ENCODE data around the gene CPLX1.
"Not testable (repeated sequence)": the region's sequence is repeated elsewhere in the genome, so short reads cannot be mapped to it uniquely, and the experiment has no call there.

The CPLX1 gene

GRCh38 chr4:790466-790820 is 35.5 kb downstream of the CPLX1 start:
- no peak for DNase-seq

GRCh38 chr4:789571-790465 is 36.1 kb downstream of the CPLX1 start:
- DNase-seq = no peak

GRCh38 chr4:788636-789297 is 37.2 kb downstream of the CPLX1 start:
- DNase-seq = no peak

- DNase-seq = no peak
Measured at GRCh38 chr4:788006-788635, 37.8 kb downstream of the CPLX1 start.

- no peak for DNase-seq
Measured at GRCh38 chr4:787561-787981, 38.4 kb downstream of the CPLX1 start.

GRCh38 chr4:786861-787300 is 39.0 kb downstream of the CPLX1 start:
- DNase-seq = no peak

- no peak for DNase-seq
Measured at GRCh38 chr4:786074-786741, 39.7 kb downstream of the CPLX1 start.

GRCh38 chr4:785332-786073 is 40.4 kb downstream of the CPLX1 start:
- no peak for DNase-seq

- DNase-seq = no peak
Measured at GRCh38 chr4:784401-785331, 41.3 kb downstream of the CPLX1 start.

GRCh38 chr4:781493-782216 is 44.3 kb downstream of the CPLX1 start:
- DNase-seq = peak; percentile 99

- DNase-seq = no peak
Measured at GRCh38 chr4:780716-781492, 45.0 kb downstream of the CPLX1 start.

GRCh38 chr4:780255-780654 is 45.7 kb downstream of the CPLX1 start:
- DNase-seq = not testable (repeated sequence)

GRCh38 chr4:779555-779954 is 46.4 kb downstream of the CPLX1 start:
- DNase-seq = no peak

GRCh38 chr4:777520-778262 is 48.2 kb downstream of the CPLX1 start:
- DNase-seq = no peak

GRCh38 chr4:776743-777441 is 49.0 kb downstream of the CPLX1 start:
- DNase-seq = no peak

- DNase-seq = not testable (repeated sequence)
Measured at GRCh38 chr4:775485-775884, 50.4 kb downstream of the CPLX1 start.

- not testable (repeated sequence) for DNase-seq
Measured at GRCh38 chr4:774419-775092, 51.4 kb downstream of the CPLX1 start.

- DNase-seq = no peak
Measured at GRCh38 chr4:773214-773613, 52.7 kb downstream of the CPLX1 start.

Measured in CD4-positive, alpha-beta T cell treated with Interferon gamma for 1 hour (primary cell).